Gastrocnemius medialis (tissue), 4 donors: ENCODE results near the gene SLFNL1.

ENCODE experiments used
- POLR2A ChIP-seq, 2 donors: fragments of 450-650 bp; IDR thresholded peaks; one replicate each; pipeline ENCODE4 v1.6.1; 2017; ENCODE audit warnings: antibody characterized with exemption in 2 of 2, mild to moderate bottlenecking in 2 of 2, moderate library complexity in 2 of 2
- TF ChIP-seq, protein P1 (sequence below), 5 experiments: fragments of 450-650 bp in 3 of 5; fragments of 200-600 bp in 2 of 5; sonication (generic) in 2 of 5; IDR thresholded peaks in 4 of 5; conservative IDR thresholded peaks in 1 of 5; 1 replicate in 4 of 5; 2 replicates in 1 of 5; pipeline ENCODE4 v1.5.1; 2016 to 2019; ENCODE audit warnings: antibody characterized with exemption in 5 of 5, mild to moderate bottlenecking in 3 of 5, moderate library complexity in 3 of 5

GRCh38 chr1:41022424-41022823, 899 bp upstream of the SLFNL1 start:
- TF ChIP-seq, protein P1, sequence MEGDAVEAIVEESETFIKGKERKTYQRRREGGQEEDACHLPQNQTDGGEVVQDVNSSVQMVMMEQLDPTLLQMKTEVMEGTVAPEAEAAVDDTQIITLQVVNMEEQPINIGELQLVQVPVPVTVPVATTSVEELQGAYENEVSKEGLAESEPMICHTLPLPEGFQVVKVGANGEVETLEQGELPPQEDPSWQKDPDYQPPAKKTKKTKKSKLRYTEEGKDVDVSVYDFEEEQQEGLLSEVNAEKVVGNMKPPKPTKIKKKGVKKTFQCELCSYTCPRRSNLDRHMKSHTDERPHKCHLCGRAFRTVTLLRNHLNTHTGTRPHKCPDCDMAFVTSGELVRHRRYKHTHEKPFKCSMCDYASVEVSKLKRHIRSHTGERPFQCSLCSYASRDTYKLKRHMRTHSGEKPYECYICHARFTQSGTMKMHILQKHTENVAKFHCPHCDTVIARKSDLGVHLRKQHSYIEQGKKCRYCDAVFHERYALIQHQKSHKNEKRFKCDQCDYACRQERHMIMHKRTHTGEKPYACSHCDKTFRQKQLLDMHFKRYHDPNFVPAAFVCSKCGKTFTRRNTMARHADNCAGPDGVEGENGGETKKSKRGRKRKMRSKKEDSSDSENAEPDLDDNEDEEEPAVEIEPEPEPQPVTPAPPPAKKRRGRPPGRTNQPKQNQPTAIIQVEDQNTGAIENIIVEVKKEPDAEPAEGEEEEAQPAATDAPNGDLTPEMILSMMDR (IDR thresholded peaks at IDR 0.05 in 4 of 5, conservative IDR thresholded peaks at IDR 0.05 in 1 of 5): no peak
- no peak for TF ChIP-seq POLR2A (IDR thresholded peaks at IDR 0.05)
